Amygdala (tissue), 56 donors: Measurements from ENCODE around the gene LGI1.

Experiments used
- DNase-seq, 56 donors: peaks; one replicate each; lab custom pipeline; 2025; lab: John Stamatoyannopoulos, UW

Gene LGI1

GRCh38 chr10:93844979-93845626 is 87.4 kb downstream of the LGI1 start:
- no peak for DNase-seq
